Progenitor cell of endocrine pancreas (in vitro differentiated cells): ENCODE results near the gene PTEN. TPM values are rescaled to one million over a fixed set of nuclear protein-coding genes. Genes with fewer than 3 reads are reported as not detected.

Experiments
- DNase-seq: peaks from one replicate; pipeline ENCODE4 v3.0.0; 2021; ENCODE audit warnings: low spot score; ENCODE audit not compliant: unreplicated experiment
- H3K27ac Mint-ChIP-seq: 2 replicates; pipeline ENCODE4 v1.8.0; 2021; ENCODE audit warnings: mild to moderate bottlenecking, moderate library complexity, mixed read lengths
- H3K27me3 Mint-ChIP-seq: 2 replicates; pipeline ENCODE4 v1.8.0; 2021; ENCODE audit warnings: mixed read lengths
- H3K36me3 Mint-ChIP-seq: 2 replicates; pipeline ENCODE4 v1.8.0; 2022; ENCODE audit warnings: mixed read lengths; ENCODE audit not compliant: insufficient read depth
- H3K4me1 Mint-ChIP-seq: 2 replicates; pipeline ENCODE4 v1.8.0; 2021; ENCODE audit warnings: low read depth, mixed read lengths
- H3K4me3 Mint-ChIP-seq: 2 replicates; pipeline ENCODE4 v1.8.0; 2021; ENCODE audit warnings: low read depth, mild to moderate bottlenecking, moderate library complexity, mixed read lengths
- H3K9me3 Mint-ChIP-seq: 2 replicates; pipeline ENCODE4 v1.8.0; 2021; ENCODE audit warnings: low read depth, mixed read lengths
- total RNA-seq: library from RNA; stranded (reverse); gene quantifications from 2 replicates; pipeline ENCODE4 v1.2.1, GENCODE V29; 2021
- TF ChIP-seq, protein P1 (sequence below): fragments of 200-600 bp; sonication (generic); IDR thresholded peaks from one replicate; pipeline ENCODE4 v1.5.0; 2021; ENCODE audit warnings: antibody characterized with exemption, mild to moderate bottlenecking; ENCODE audit not compliant: unreplicated experiment

Gene PTEN
- total RNA-seq, 1 donor from 2014 or later: 66.7 TPM

DNA sequence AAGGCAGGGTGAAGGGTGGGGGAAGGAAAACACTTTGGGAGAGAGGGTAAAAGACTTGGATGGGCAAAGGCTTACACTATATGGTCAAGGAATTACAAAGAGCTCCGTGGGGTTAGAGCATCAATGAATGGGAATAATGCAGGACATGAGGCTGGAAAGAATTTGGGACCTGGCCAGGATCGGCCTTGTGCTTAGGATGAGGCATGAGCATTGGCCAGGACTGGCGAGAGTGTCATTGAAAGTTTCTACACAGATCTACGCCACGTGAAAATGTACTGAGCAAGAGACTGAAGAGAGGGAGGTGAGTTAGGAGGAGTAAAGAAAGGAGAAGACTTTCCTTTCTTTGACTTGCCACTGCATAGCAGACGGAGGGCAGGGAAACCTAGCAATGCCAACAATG is 142.8 kb downstream of the PTEN start:
- Mint-ChIP-seq H3K27me3 (no peaks in the 10 kb centered on the region), H3K36me3 (no peaks in the 10 kb centered on the region), H3K4me3 (no peak overlapping the region), H3K4me1 (no peaks in the 10 kb centered on the region), H3K27ac (no peak overlapping the region), H3K9me3 (peaks cover 4% of the 10 kb centered on the region)
- no peak for DNase-seq
- TF ChIP-seq, protein P1, sequence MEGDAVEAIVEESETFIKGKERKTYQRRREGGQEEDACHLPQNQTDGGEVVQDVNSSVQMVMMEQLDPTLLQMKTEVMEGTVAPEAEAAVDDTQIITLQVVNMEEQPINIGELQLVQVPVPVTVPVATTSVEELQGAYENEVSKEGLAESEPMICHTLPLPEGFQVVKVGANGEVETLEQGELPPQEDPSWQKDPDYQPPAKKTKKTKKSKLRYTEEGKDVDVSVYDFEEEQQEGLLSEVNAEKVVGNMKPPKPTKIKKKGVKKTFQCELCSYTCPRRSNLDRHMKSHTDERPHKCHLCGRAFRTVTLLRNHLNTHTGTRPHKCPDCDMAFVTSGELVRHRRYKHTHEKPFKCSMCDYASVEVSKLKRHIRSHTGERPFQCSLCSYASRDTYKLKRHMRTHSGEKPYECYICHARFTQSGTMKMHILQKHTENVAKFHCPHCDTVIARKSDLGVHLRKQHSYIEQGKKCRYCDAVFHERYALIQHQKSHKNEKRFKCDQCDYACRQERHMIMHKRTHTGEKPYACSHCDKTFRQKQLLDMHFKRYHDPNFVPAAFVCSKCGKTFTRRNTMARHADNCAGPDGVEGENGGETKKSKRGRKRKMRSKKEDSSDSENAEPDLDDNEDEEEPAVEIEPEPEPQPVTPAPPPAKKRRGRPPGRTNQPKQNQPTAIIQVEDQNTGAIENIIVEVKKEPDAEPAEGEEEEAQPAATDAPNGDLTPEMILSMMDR: no peak

DNA sequence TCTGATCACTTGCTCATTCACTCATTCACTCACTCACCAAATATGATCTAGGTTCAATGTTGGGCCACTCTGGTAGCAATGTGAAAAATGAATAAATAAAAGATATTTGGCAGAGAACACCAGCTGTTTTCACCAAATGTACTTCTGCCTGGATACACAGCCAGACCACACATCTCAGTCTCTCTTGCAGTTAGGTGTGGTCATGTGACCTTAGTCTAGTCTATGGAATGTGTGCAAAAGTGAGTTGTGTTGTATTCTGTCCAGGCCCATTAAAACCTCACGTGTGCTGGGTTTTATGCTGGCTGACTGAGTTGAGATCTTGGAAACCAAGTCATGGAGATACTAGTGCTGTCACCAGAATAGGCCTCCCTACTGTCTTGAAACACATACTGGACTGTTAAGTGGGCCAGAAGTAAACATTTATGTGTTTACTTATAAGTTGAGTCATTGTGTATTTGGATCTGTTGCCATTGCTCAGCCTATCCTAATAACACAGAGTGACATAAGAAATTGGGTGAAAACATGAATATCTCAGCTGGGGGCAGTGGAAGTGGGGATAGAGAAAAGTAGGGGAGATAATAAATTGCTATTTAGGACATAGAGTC is 145.5 kb downstream of the PTEN start:
- H3K4me1 Mint-ChIP-seq: no peaks in the 10 kb centered on the region
- no peaks in the 10 kb centered on the region for H3K36me3 Mint-ChIP-seq

GRCh38 chr10:88012641-88013040 is 149.2 kb downstream of the PTEN start:
- Mint-ChIP-seq H3K4me3 (no peak overlapping the region), H3K36me3 (no peaks in the 10 kb centered on the region), H3K27me3 (no peaks in the 10 kb centered on the region), H3K4me1 (no peaks in the 10 kb centered on the region), H3K27ac (no peak overlapping the region), H3K9me3 (peaks cover 4% of the 10 kb centered on the region)
- no peak for DNase-seq
- TF ChIP-seq, protein P1: no peak

More for the DNA sequence above, 145.5 kb downstream of the PTEN start:
- Mint-ChIP-seq H3K4me3 (no peak overlapping the region), H3K27ac (no peak overlapping the region), H3K27me3 (no peaks in the 10 kb centered on the region), H3K9me3 (peaks cover 4% of the 10 kb centered on the region)
- no peak for DNase-seq
- TF ChIP-seq, protein P1: no peak

- H3K4me1 Mint-ChIP-seq: no peaks in the 10 kb centered on the region
- no peak for DNase-seq
- H3K36me3 Mint-ChIP-seq: no peaks in the 10 kb centered on the region
- TF ChIP-seq, protein P1: no peak
- no peak overlapping the region for H3K4me3 Mint-ChIP-seq
- no peak overlapping the region for H3K27ac Mint-ChIP-seq
- no peaks in the 10 kb centered on the region for H3K27me3 Mint-ChIP-seq
- no peaks in the 10 kb centered on the region for H3K9me3 Mint-ChIP-seq
Measured at GRCh38 chr10:88017781-88018180, 154.4 kb downstream of the PTEN start.

DNA sequence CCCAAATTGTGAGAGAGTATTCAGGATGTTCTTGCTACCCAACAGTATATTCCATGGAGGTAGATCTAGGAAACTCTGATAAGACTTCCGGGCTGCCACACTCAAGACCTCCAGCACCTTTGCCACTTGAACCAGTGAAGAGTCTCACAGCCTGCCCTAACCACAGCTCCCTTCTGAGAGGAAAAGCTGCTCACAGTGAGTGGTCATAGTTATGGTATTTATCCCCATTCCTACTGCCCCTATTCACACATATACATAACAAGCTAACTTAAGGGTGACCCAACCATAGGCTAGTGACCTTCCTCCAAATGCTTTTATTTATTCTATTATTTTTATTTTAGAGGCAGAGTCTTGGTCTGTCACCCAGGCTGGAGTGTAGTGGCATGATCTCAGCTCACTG is 156.3 kb downstream of the PTEN start:
- Mint-ChIP-seq H3K36me3 (no peaks in the 10 kb centered on the region), H3K27ac (no peak overlapping the region), H3K4me3 (no peak overlapping the region), H3K27me3 (no peaks in the 10 kb centered on the region), H3K4me1 (no peaks in the 10 kb centered on the region), H3K9me3 (no peaks in the 10 kb centered on the region)
- DNase-seq: no peak
- TF ChIP-seq, protein P1: no peak

Other genes starting within 250 kb of the PTEN start
- gene PAPSS2, start 203.7 kb upstream of the PTEN start, total RNA-seq: 7.3 and 7.5 TPM in 2 replicates
- 45.8 and 52.1 TPM in 2 replicates for gene ATAD1, start 45.4 kb upstream of the PTEN start, total RNA-seq
- gene KLLN, start 92 bp upstream of the PTEN start, total RNA-seq: 0.53 and 0.87 TPM in 2 replicates